ENCODE data around the gene OR5H6. TPM values are rescaled to one million over a fixed set of nuclear protein-coding genes. Genes with fewer than 3 reads are reported as not detected.

Gene OR5H6
- total RNA-seq, 1 experiment from 2014 or later, result not detected

GRCh38 chr3:98259707-98260106, 4.3 kb upstream of the OR5H6 start:
- no peak overlapping the region for H3K27ac ChIP-seq (ENCODE audit: low read depth, low read length, poor library complexity, severe bottlenecking)
- DNase-seq (ENCODE audit: low spot score), result peak; percentile 24
- ChIA-PET CTCF (no interaction called here), POLR2A (ENCODE audit: low non-redundant PET) (no interaction called here)
- TF ChIP-seq EZH2 (IDR thresholded peaks at IDR 0.05; ENCODE audit: borderline replicate concordance, low read depth, low read length, poor library complexity, severe bottlenecking), result no peak
- TF ChIP-seq, protein P1, sequence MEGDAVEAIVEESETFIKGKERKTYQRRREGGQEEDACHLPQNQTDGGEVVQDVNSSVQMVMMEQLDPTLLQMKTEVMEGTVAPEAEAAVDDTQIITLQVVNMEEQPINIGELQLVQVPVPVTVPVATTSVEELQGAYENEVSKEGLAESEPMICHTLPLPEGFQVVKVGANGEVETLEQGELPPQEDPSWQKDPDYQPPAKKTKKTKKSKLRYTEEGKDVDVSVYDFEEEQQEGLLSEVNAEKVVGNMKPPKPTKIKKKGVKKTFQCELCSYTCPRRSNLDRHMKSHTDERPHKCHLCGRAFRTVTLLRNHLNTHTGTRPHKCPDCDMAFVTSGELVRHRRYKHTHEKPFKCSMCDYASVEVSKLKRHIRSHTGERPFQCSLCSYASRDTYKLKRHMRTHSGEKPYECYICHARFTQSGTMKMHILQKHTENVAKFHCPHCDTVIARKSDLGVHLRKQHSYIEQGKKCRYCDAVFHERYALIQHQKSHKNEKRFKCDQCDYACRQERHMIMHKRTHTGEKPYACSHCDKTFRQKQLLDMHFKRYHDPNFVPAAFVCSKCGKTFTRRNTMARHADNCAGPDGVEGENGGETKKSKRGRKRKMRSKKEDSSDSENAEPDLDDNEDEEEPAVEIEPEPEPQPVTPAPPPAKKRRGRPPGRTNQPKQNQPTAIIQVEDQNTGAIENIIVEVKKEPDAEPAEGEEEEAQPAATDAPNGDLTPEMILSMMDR (conservative IDR thresholded peaks at IDR 0.05; ENCODE audit: low read depth, low read length), result peak; percentile 36; the same call in 1 of the 2 replicates
- no peak overlapping the region for H3K4me3 ChIP-seq (ENCODE audit: low read depth, low read length, poor library complexity, severe bottlenecking)
- H3K36me3 ChIP-seq (ENCODE audit: insufficient read depth, low read length, poor library complexity, severe bottlenecking), result no peaks in the 10 kb centered on the region
- intact Hi-C loops (cut with micrococcal nuclease; ENCODE audit: unreplicated experiment), result no loop called here
- H3K9me3 ChIP-seq (ENCODE audit: low read depth, low read length, poor library complexity, severe bottlenecking), result no peaks in the 10 kb centered on the region
- no peaks in the 10 kb centered on the region for H3K4me1 ChIP-seq (ENCODE audit: insufficient read depth, low read length, poor library complexity, severe bottlenecking)
- peaks cover 7% of the 10 kb centered on the region for H3K27me3 ChIP-seq (replicated peaks; ENCODE audit: insufficient read depth, low read depth, low read length, poor library complexity)
- no TSS peak for BruUV-seq (replicated peaks)

GRCh38 chr3:98262046-98262445, 2.0 kb upstream of the OR5H6 start:
- no peak for TF ChIP-seq EZH2 (IDR thresholded peaks at IDR 0.05; ENCODE audit: borderline replicate concordance, low read depth, low read length, poor library complexity, severe bottlenecking)
- TF ChIP-seq, protein P1 (conservative IDR thresholded peaks at IDR 0.05; ENCODE audit: low read depth, low read length), result no peak
- CTCF ChIA-PET, result no interaction called here

DNA sequence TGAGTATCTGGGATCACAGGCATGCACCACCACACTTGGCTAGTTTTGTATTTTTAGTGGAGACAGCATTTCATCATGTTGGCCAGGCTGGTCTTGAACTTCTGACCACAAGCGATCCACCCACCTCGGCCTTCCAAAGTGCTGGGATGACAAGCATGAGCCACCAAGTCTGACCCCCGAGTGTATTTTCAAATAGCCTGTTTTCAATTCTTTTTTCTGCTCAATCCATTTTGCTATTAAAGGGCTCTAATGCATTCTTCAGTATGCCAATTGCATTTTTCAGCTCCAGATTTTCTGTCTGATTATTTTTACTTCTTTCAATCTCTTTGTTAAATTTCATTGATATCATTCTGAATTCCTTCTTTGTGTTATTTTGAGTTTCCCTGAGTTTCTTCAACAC, 5.8 kb downstream of the OR5H6 start:
- no peaks in the 10 kb centered on the region for H3K4me1 ChIP-seq (ENCODE audit: insufficient read depth, low read length, poor library complexity, severe bottlenecking)
- POLR2A ChIA-PET (ENCODE audit: low non-redundant PET), result no interaction called here
- H3K36me3 ChIP-seq (ENCODE audit: insufficient read depth, low read length, poor library complexity, severe bottlenecking), result no peaks in the 10 kb centered on the region
- H3K4me3 ChIP-seq (ENCODE audit: low read depth, low read length, poor library complexity, severe bottlenecking), result no peak overlapping the region
- H3K9me3 ChIP-seq (ENCODE audit: low read depth, low read length, poor library complexity, severe bottlenecking), result no peaks in the 10 kb centered on the region
- intact Hi-C loops (cut with micrococcal nuclease; ENCODE audit: unreplicated experiment), result no loop called here
- H3K27ac ChIP-seq (ENCODE audit: low read depth, low read length, poor library complexity, severe bottlenecking), result no peak overlapping the region
- TF ChIP-seq, protein P1 (conservative IDR thresholded peaks at IDR 0.05; ENCODE audit: low read depth, low read length), result no peak
- TF ChIP-seq EZH2 (IDR thresholded peaks at IDR 0.05; ENCODE audit: borderline replicate concordance, low read depth, low read length, poor library complexity, severe bottlenecking), result no peak
- no peak for DNase-seq (ENCODE audit: low spot score)
- BruUV-seq (replicated peaks), result no TSS peak
- no peaks in the 10 kb centered on the region for H3K27me3 ChIP-seq (replicated peaks; ENCODE audit: insufficient read depth, low read depth, low read length, poor library complexity)
- CTCF ChIA-PET, result no interaction called here

More at GRCh38 chr3:98262046-98262445, 2.0 kb upstream of the OR5H6 start:
- DNase-seq (ENCODE audit: low spot score), result no peak
- H3K27ac ChIP-seq (ENCODE audit: low read depth, low read length, poor library complexity, severe bottlenecking), result no peak overlapping the region
- H3K27me3 ChIP-seq (replicated peaks; ENCODE audit: insufficient read depth, low read depth, low read length, poor library complexity), result peaks cover 7% of the 10 kb centered on the region
- BruUV-seq (replicated peaks), result no TSS peak
- no peaks in the 10 kb centered on the region for H3K4me1 ChIP-seq (ENCODE audit: insufficient read depth, low read length, poor library complexity, severe bottlenecking)
- intact Hi-C loops (cut with micrococcal nuclease; ENCODE audit: unreplicated experiment), result no loop called here
- POLR2A ChIA-PET (ENCODE audit: low non-redundant PET), result interaction anchor here (0.6 kb wide), 1 partner anchor 97 kb away, joined by 3 read pairs; no protein-coding TSS in a partner anchor
- no peak overlapping the region for H3K4me3 ChIP-seq (ENCODE audit: low read depth, low read length, poor library complexity, severe bottlenecking)
- H3K36me3 ChIP-seq (ENCODE audit: insufficient read depth, low read length, poor library complexity, severe bottlenecking), result no peaks in the 10 kb centered on the region
- H3K9me3 ChIP-seq (ENCODE audit: low read depth, low read length, poor library complexity, severe bottlenecking), result no peaks in the 10 kb centered on the region

All from A673 (cell line).